ENCODE data around the gene CEP170. TPM values are rescaled to one million over a fixed set of nuclear protein-coding genes. Genes with fewer than 3 reads are reported as not detected.

The CEP170 gene
- total RNA-seq, 1 donor from 2014 or later: 108 TPM

- H3K4me3 Mint-ChIP-seq (ENCODE audit: unreplicated experiment): peak overlapping the region; percentile 15
- no peaks in the 10 kb centered on the region for H3K27me3 Mint-ChIP-seq (ENCODE audit: low read depth)
- no peak for DNase-seq (ENCODE audit: low spot score)
- no peaks in the 10 kb centered on the region for H3K9me3 Mint-ChIP-seq (ENCODE audit: low read depth)
- no peak for TF ChIP-seq CTCF (IDR thresholded peaks at IDR 0.05)
- H3K27ac Mint-ChIP-seq (ENCODE audit: unreplicated experiment): peak overlapping the region; percentile 91
- peaks cover 3% of the 10 kb centered on the region for H3K36me3 Mint-ChIP-seq (ENCODE audit: low read depth)
- peaks cover 72% of the 10 kb centered on the region for H3K4me1 Mint-ChIP-seq (ENCODE audit: low read depth)
These were observed 13.8 kb upstream of the CEP170 start for GRCh38 chr1:243268751-243269460.

GRCh38 chr1:243267914-243268653 is 13.0 kb upstream of the CEP170 start:
- Mint-ChIP-seq H3K27me3 (ENCODE audit: low read depth) (no peaks in the 10 kb centered on the region), H3K4me3 (ENCODE audit: unreplicated experiment) (peak overlapping the region; percentile 33)
- DNase-seq (ENCODE audit: low spot score): no peak

GRCh38 chr1:243267471-243267880 is 12.4 kb upstream of the CEP170 start:
- peaks cover 61% of the 10 kb centered on the region for H3K4me1 Mint-ChIP-seq (ENCODE audit: low read depth)
- H3K4me3 Mint-ChIP-seq (ENCODE audit: unreplicated experiment): no peak overlapping the region
- H3K27ac Mint-ChIP-seq (ENCODE audit: unreplicated experiment): peak overlapping the region; percentile 91

More at GRCh38 chr1:243267914-243268653, 13.0 kb upstream of the CEP170 start:
- TF ChIP-seq CTCF (IDR thresholded peaks at IDR 0.05): no peak
- Mint-ChIP-seq H3K27ac (ENCODE audit: unreplicated experiment) (peak overlapping the region; percentile 91), H3K4me1 (ENCODE audit: low read depth) (peaks cover 66% of the 10 kb centered on the region), H3K9me3 (ENCODE audit: low read depth) (no peaks in the 10 kb centered on the region), H3K36me3 (ENCODE audit: low read depth) (no peaks in the 10 kb centered on the region)

GRCh38 chr1:243266231-243266630 is 11.2 kb upstream of the CEP170 start:
- Mint-ChIP-seq H3K27ac (ENCODE audit: unreplicated experiment) (peak overlapping the region; percentile 70), H3K4me1 (ENCODE audit: low read depth) (peaks cover 55% of the 10 kb centered on the region), H3K4me3 (ENCODE audit: unreplicated experiment) (no peak overlapping the region), H3K9me3 (ENCODE audit: low read depth) (no peaks in the 10 kb centered on the region), H3K27me3 (ENCODE audit: low read depth) (no peaks in the 10 kb centered on the region), H3K36me3 (ENCODE audit: low read depth) (no peaks in the 10 kb centered on the region)
- TF ChIP-seq CTCF (IDR thresholded peaks at IDR 0.05): no peak
- no peak for DNase-seq (ENCODE audit: low spot score)

More at GRCh38 chr1:243267471-243267880, 12.4 kb upstream of the CEP170 start:
- DNase-seq (ENCODE audit: low spot score): no peak
- no peaks in the 10 kb centered on the region for H3K9me3 Mint-ChIP-seq (ENCODE audit: low read depth)
- no peaks in the 10 kb centered on the region for H3K36me3 Mint-ChIP-seq (ENCODE audit: low read depth)
- no peak for TF ChIP-seq CTCF (IDR thresholded peaks at IDR 0.05)
- no peaks in the 10 kb centered on the region for H3K27me3 Mint-ChIP-seq (ENCODE audit: low read depth)

- Mint-ChIP-seq H3K36me3 (ENCODE audit: low read depth) (no peaks in the 10 kb centered on the region), H3K27ac (ENCODE audit: unreplicated experiment) (peak overlapping the region; percentile 4), H3K4me3 (ENCODE audit: unreplicated experiment) (no peak overlapping the region), H3K27me3 (ENCODE audit: low read depth) (no peaks in the 10 kb centered on the region), H3K9me3 (ENCODE audit: low read depth) (no peaks in the 10 kb centered on the region), H3K4me1 (ENCODE audit: low read depth) (peaks cover 46% of the 10 kb centered on the region)
- DNase-seq (ENCODE audit: low spot score): no peak
- no peak for TF ChIP-seq CTCF (IDR thresholded peaks at IDR 0.05)
These were observed 9.6 kb upstream of the CEP170 start for GRCh38 chr1:243264717-243265116.

Data from chondrocyte (in vitro differentiated cells).